GM23248 (cell line): ENCODE data around the gene PINK1.

ENCODE experiments used
- EZH2 ChIP-seq: fragments of 200-600 bp; sonication (generic); IDR thresholded peaks from 2 replicates; pipeline ENCODE4 v1.6.1; 2018; ENCODE audit warnings: antibody characterized with exemption, mild to moderate bottlenecking; ENCODE audit not compliant: insufficient read depth, poor library complexity, severe bottlenecking
- EZH2phosphoT487 ChIP-seq: fragments of 200-600 bp; sonication (generic); IDR thresholded peaks from 2 replicates; pipeline ENCODE4 v1.6.1; 2018; ENCODE audit warnings: antibody characterized with exemption, moderate library complexity, mild to moderate bottlenecking, low read depth; ENCODE audit not compliant: insufficient read depth

GRCh38 chr1:20616847-20617487 lies 16.3 kb upstream of the PINK1 start:
- no peak for TF ChIP-seq EZH2
- no peak for TF ChIP-seq EZH2phosphoT487
